HEK293 (cell line): ENCODE measurements around the gene KRTAP3-3.
A peak's percentile ranks its signal among the peaks of the same experiment; 100 is the strongest.

ENCODE experiments used
- CTCF ChIA-PET: fragments of 350-600 bp; formaldehyde crosslinking; extraction: SDS; loops from one replicate; lab custom pipeline; 2021; ENCODE audit warnings: antibody characterized with exemption; lab: Yijun Ruan, JAX
- POLR2A ChIA-PET: fragments of 300-600 bp; formaldehyde crosslinking; extraction: SDS; loops from one replicate; lab custom pipeline; 2020; ENCODE audit warnings: antibody characterized with exemption, inconsistent platforms; lab: Yijun Ruan, JAX
- H3K27ac ChIP-seq: fragments of 200-500 bp; sonication (Bioruptor generic); 2 replicates; pipeline ENCODE4 v1.5.1; 2014; ENCODE audit warnings: low read depth, low read length, control low read depth, inconsistent platforms; ENCODE audit errors: extremely low read depth
- H3K36me3 ChIP-seq, 2 experiments: fragments of 200-500 bp in 1 of 2; sonication (Bioruptor generic) in 1 of 2; 1 replicate in 1 of 2; 2 replicates in 1 of 2; pipeline ENCODE4 v1.5.1; 2014 to 2017; ENCODE audit warnings: inconsistent platforms in 2 of 2, low read length in 2 of 2; ENCODE audit not compliant: control insufficient read depth in 2 of 2, insufficient read depth in 1 of 2
- H3K4me1 ChIP-seq: fragments of 200-500 bp; sonication (Bioruptor generic); 2 replicates; pipeline ENCODE4 v1.5.1; 2014; ENCODE audit warnings: mild to moderate bottlenecking, low read length, inconsistent platforms; ENCODE audit not compliant: control insufficient read depth, insufficient read depth
- H3K4me3 ChIP-seq: 2 replicates; pipeline ENCODE4 v1.5.1; 2011; ENCODE audit warnings: low read depth, mild to moderate bottlenecking, control low read depth, low read length, moderate library complexity
- H3K9me3 ChIP-seq: fragments of 200-500 bp; sonication (Bioruptor generic); 2 replicates; pipeline ENCODE4 v1.5.1; 2014; ENCODE audit warnings: low read depth, low read length, inconsistent platforms; ENCODE audit not compliant: control insufficient read depth, insufficient read depth
- ELK4 ChIP-seq: IDR thresholded peaks from 2 replicates; pipeline ENCODE4 v1.6.1; 2011; ENCODE audit warnings: mild to moderate bottlenecking, low read depth, low read length, borderline replicate concordance
- INSM2 ChIP-seq: fragments of 450-650 bp; formaldehyde crosslinking; IDR thresholded peaks from 2 replicates; pipeline ENCODE4 v1.5.1; 2016; ENCODE audit warnings: missing biosample characterization, missing genetic modification characterization
- KLF16 ChIP-seq: fragments of 450-650 bp; formaldehyde crosslinking; IDR thresholded peaks from 2 replicates; pipeline ENCODE4 v1.5.1; 2017; ENCODE audit warnings: missing biosample characterization, missing genetic modification characterization
- KLF17 ChIP-seq: fragments of 450-650 bp; formaldehyde crosslinking; IDR thresholded peaks from 2 replicates; pipeline ENCODE4 v1.5.1; 2016; ENCODE audit warnings: missing biosample characterization, missing genetic modification characterization
- OSR2 ChIP-seq: fragments of 450-650 bp; formaldehyde crosslinking; IDR thresholded peaks from 2 replicates; pipeline ENCODE4 v1.5.1; 2016; ENCODE audit warnings: missing biosample characterization, missing genetic modification characterization
- PATZ1 ChIP-seq: fragments of 450-650 bp; formaldehyde crosslinking; IDR thresholded peaks from 2 replicates; pipeline ENCODE4 v1.5.1; 2016; ENCODE audit warnings: missing biosample characterization, missing genetic modification characterization
- PRDM10 ChIP-seq: fragments of 450-650 bp; formaldehyde crosslinking; IDR thresholded peaks from 2 replicates; pipeline ENCODE4 v1.5.1; 2016; ENCODE audit warnings: missing biosample characterization, missing genetic modification characterization
- SCRT2 ChIP-seq: fragments of 450-650 bp; formaldehyde crosslinking; IDR thresholded peaks from 2 replicates; pipeline ENCODE4 v1.5.1; 2016; ENCODE audit warnings: missing biosample characterization, missing genetic modification characterization
- ZBTB17 ChIP-seq: fragments of 450-650 bp; formaldehyde crosslinking; IDR thresholded peaks from 2 replicates; pipeline ENCODE4 v1.5.1; 2016; ENCODE audit warnings: missing biosample characterization, missing genetic modification characterization
- ZBTB44 ChIP-seq: fragments of 450-650 bp; IDR thresholded peaks from 2 replicates; pipeline ENCODE4 v1.5.1; 2018; ENCODE audit warnings: missing biosample characterization, mild to moderate bottlenecking, missing genetic modification characterization
- ZEB2 ChIP-seq: fragments of 450-650 bp; formaldehyde crosslinking; IDR thresholded peaks from 2 replicates; pipeline ENCODE4 v1.5.1; 2016; ENCODE audit warnings: missing biosample characterization, missing genetic modification characterization
- ZFP37 ChIP-seq: fragments of 450-650 bp; formaldehyde crosslinking; IDR thresholded peaks from 2 replicates; pipeline ENCODE4 v1.5.1; 2016; ENCODE audit warnings: missing biosample characterization, missing genetic modification characterization
- ZFP69B ChIP-seq: fragments of 450-650 bp; formaldehyde crosslinking; IDR thresholded peaks from 2 replicates; pipeline ENCODE4 v1.5.1; 2016; ENCODE audit warnings: missing biosample characterization, missing genetic modification characterization
- ZNF324 ChIP-seq: fragments of 450-650 bp; formaldehyde crosslinking; IDR thresholded peaks from 2 replicates; pipeline ENCODE4 v1.5.1; 2016; ENCODE audit warnings: missing biosample characterization, missing genetic modification characterization
- ZNF426 ChIP-seq: fragments of 450-650 bp; formaldehyde crosslinking; IDR thresholded peaks from 2 replicates; pipeline ENCODE4 v1.5.1; 2017; ENCODE audit warnings: missing biosample characterization, missing genetic modification characterization, mild to moderate bottlenecking, inconsistent platforms, moderate library complexity
- ZNF510 ChIP-seq: fragments of 450-650 bp; formaldehyde crosslinking; IDR thresholded peaks from 2 replicates; pipeline ENCODE4 v1.5.1; 2018; ENCODE audit warnings: mild to moderate bottlenecking, missing genetic modification characterization, missing biosample characterization; ENCODE audit not compliant: insufficient replicate concordance
- ZNF518A ChIP-seq: fragments of 450-650 bp; formaldehyde crosslinking; conservative IDR thresholded peaks from 2 replicates; pipeline ENCODE4 v1.5.1; 2016; ENCODE audit warnings: low read depth, missing biosample characterization, missing genetic modification characterization
- ZNF629 ChIP-seq: fragments of 450-650 bp; formaldehyde crosslinking; IDR thresholded peaks from 2 replicates; pipeline ENCODE4 v1.5.1; 2017; ENCODE audit warnings: missing biosample characterization, missing genetic modification characterization
- ZNF664 ChIP-seq: fragments of 450-650 bp; formaldehyde crosslinking; IDR thresholded peaks from 2 replicates; pipeline ENCODE4 v1.5.1; 2016; ENCODE audit warnings: missing biosample characterization, missing genetic modification characterization
- ZNF707 ChIP-seq: fragments of 450-650 bp; formaldehyde crosslinking; IDR thresholded peaks from 2 replicates; pipeline ENCODE4 v1.5.1; 2016; ENCODE audit warnings: missing biosample characterization, missing genetic modification characterization
- ZNF76 ChIP-seq: fragments of 450-650 bp; formaldehyde crosslinking; IDR thresholded peaks from 2 replicates; pipeline ENCODE4; 2016; ENCODE audit warnings: low read depth, missing biosample characterization, missing genetic modification characterization, borderline replicate concordance

KRTAP3-3 gene

GRCh38 chr17:41013606-41014005 lies 19.6 kb upstream of the KRTAP3-3 start:
- Histone ChIP-seq H3K27ac (no peak overlapping the region), H3K4me3 (no peak overlapping the region), H3K4me1 (no peaks in the 10 kb centered on the region), H3K9me3 (no peaks in the 10 kb centered on the region), H3K36me3 (no peaks in the 10 kb centered on the region)
- POLR2A ChIA-PET, result no interaction called here
- CTCF ChIA-PET, result interaction anchor here (0.6 to 1.2 kb wide), 2 partner anchors 317 to 394 kb away, joined by 4 read pairs; no protein-coding TSS in a partner anchor
- TF ChIP-seq OSR2 (tag by site-specific recombination), result peak; percentile 36; the same call in 1 of the 2 replicates
- no peak for TF ChIP-seq INSM2
- TF ChIP-seq ZNF518A (tag by site-specific recombination), result peak; percentile 57
- no peak for TF ChIP-seq ZNF629 (tag by site-specific recombination)
- no peak for TF ChIP-seq KLF16 (tag by site-specific recombination)
- no peak for TF ChIP-seq ZNF707 (tag by site-specific recombination)
- TF ChIP-seq ZNF324 (tag by site-specific recombination), result no peak
- TF ChIP-seq ZNF510 (tag by site-specific recombination), result no peak
- TF ChIP-seq ZNF426, result no peak
- TF ChIP-seq ZBTB44 (tag by site-specific recombination), result peak; percentile 67; the same call in 1 of the 2 replicates
- TF ChIP-seq ZFP37 (tag by site-specific recombination), result peak; percentile 76; the same call in 1 of the 2 replicates
- peak; percentile 19; the same call in 1 of the 2 replicates for TF ChIP-seq ZBTB17 (tag by site-specific recombination)
- no peak for TF ChIP-seq KLF17 (tag by site-specific recombination)
- no peak for TF ChIP-seq ZNF664 (tag by site-specific recombination)
- TF ChIP-seq ELK4, result no peak
- TF ChIP-seq ZEB2 (tag by site-specific recombination), result peak; percentile 75
- TF ChIP-seq ZFP69B, result 0 out of 2 replicates have a peak, but pooled peaks have one; percentile 30
- TF ChIP-seq ZNF76 (tag by site-specific recombination), result peak; percentile 27; the same call in 1 of the 2 replicates
- TF ChIP-seq SCRT2 (tag by site-specific recombination), result 0 out of 2 replicates have a peak, but pooled peaks have one; percentile 15
- peak; percentile 49; the same call in 1 of the 2 replicates for TF ChIP-seq PRDM10
- TF ChIP-seq PATZ1 (tag by site-specific recombination), result peak; percentile 57
